Fibroblast of lung (primary cell): Measurements from ENCODE around the gene CCDC57. TPM values are rescaled to one million over a fixed set of nuclear protein-coding genes. Genes with fewer than 3 reads are reported as not detected.

Experiments used
- DNase-seq, 2 donors: peaks; one replicate each; pipeline versions ENCODE4 v3.0.0 to v3.0.0-alpha.2; 2010; ENCODE audit warnings: low read depth in 2 of 2
- H2AFZ ChIP-seq: 2 replicates; pipeline ENCODE4 v1.5.1; 2012; ENCODE audit warnings: low read length, control low read depth, inconsistent platforms
- H3K27ac ChIP-seq: 2 replicates; pipeline ENCODE4 v1.5.1; 2011; ENCODE audit warnings: low read length, control low read depth; ENCODE audit not compliant: insufficient read depth
- H3K27me3 ChIP-seq: 2 replicates; pipeline ENCODE4 v1.5.1; 2011; ENCODE audit warnings: mild to moderate bottlenecking, low read length; ENCODE audit not compliant: control insufficient read depth, insufficient read depth
- H3K36me3 ChIP-seq: 2 replicates; pipeline ENCODE4 v1.5.1; 2011; ENCODE audit warnings: low read length; ENCODE audit not compliant: control insufficient read depth, insufficient read depth
- H3K4me1 ChIP-seq: 2 replicates; pipeline ENCODE4 v1.5.1; 2011; ENCODE audit warnings: low read length; ENCODE audit not compliant: control insufficient read depth, insufficient read depth; ENCODE audit errors: extremely low read depth
- H3K4me2 ChIP-seq: 2 replicates; pipeline ENCODE4 v1.5.1; 2011; ENCODE audit warnings: low read length, control low read depth; ENCODE audit not compliant: insufficient read depth; ENCODE audit errors: extremely low read depth
- H3K4me3 ChIP-seq, 4 experiments: fragments of 200-600 bp in 1 of 4; sonication (generic) in 1 of 4; replicated peaks in 1 of 4; 2 replicates each; pipeline ENCODE4 v1.5.1; 2011 to 2016; ENCODE audit warnings: low read length in 4 of 4, low read depth in 3 of 4, mild to moderate bottlenecking in 3 of 4, control low read depth in 2 of 4, inconsistent platforms in 1 of 4, mixed read lengths in 1 of 4; ENCODE audit not compliant: insufficient read depth in 1 of 4; ENCODE audit errors: control extremely low read depth in 1 of 4
- H3K79me2 ChIP-seq: 2 replicates; pipeline ENCODE4 v1.5.1; 2012; ENCODE audit warnings: mild to moderate bottlenecking, low read length, inconsistent platforms; ENCODE audit not compliant: control insufficient read depth, insufficient read depth
- H3K9ac ChIP-seq: 2 replicates; pipeline ENCODE4 v1.5.1; 2011; ENCODE audit warnings: mild to moderate bottlenecking, low read length, control low read depth; ENCODE audit not compliant: insufficient read depth
- H3K9me3 ChIP-seq: 2 replicates; pipeline ENCODE4 v1.5.1; 2012; ENCODE audit warnings: low read depth, low read length; ENCODE audit not compliant: control insufficient read depth, insufficient read depth
- H4K20me1 ChIP-seq: 2 replicates; pipeline ENCODE4 v1.5.1; 2011; ENCODE audit warnings: low read length; ENCODE audit not compliant: control insufficient read depth, insufficient read depth; ENCODE audit errors: extremely low read depth
- EZH2 ChIP-seq: IDR thresholded peaks from 2 replicates; pipeline ENCODE4 v1.5.1; 2012; ENCODE audit warnings: low read length, control low read depth, mild to moderate bottlenecking; ENCODE audit errors: missing control alignments
- polyA plus RNA-seq, 2 donors: library from polyadenylated mRNA; depleted of rRNA in 1 of 2; stranded (reverse) in 1 of 2; unstranded in 1 of 2; fragments of >200 nt; gene quantifications; 2 replicates each; pipeline ENCODE4 v1.2.1, GENCODE V29; 2011 to 2012; ENCODE audit warnings: missing spikeins in 1 of 2
- total RNA-seq: library from RNA; depleted of rRNA; stranded (reverse); fragments of >200 nt; gene quantifications from 2 replicates; pipeline ENCODE4 v1.2.1, GENCODE V29; 2014
- TF ChIP-seq, protein P1 (sequence below), 2 donors: IDR thresholded peaks in 1 of 2; conservative IDR thresholded peaks in 1 of 2; 1 replicate in 1 of 2; 2 replicates in 1 of 2; pipeline ENCODE4 v1.5.1; 2011 to 2012; ENCODE audit warnings: low read length in 2 of 2, control low read depth in 1 of 2, inconsistent platforms in 1 of 2, low read depth in 1 of 2, mild to moderate bottlenecking in 1 of 2

The CCDC57 gene
- total and polyA plus RNA-seq, 2 donors (not counting 1 experiment from before 2014, with no cell fraction given): 7.1 to 10.1 TPM

GRCh38 chr17:82188001-82188961, 24.4 kb downstream of the CCDC57 start:
- no peak for TF ChIP-seq EZH2
- TF ChIP-seq, protein P1, sequence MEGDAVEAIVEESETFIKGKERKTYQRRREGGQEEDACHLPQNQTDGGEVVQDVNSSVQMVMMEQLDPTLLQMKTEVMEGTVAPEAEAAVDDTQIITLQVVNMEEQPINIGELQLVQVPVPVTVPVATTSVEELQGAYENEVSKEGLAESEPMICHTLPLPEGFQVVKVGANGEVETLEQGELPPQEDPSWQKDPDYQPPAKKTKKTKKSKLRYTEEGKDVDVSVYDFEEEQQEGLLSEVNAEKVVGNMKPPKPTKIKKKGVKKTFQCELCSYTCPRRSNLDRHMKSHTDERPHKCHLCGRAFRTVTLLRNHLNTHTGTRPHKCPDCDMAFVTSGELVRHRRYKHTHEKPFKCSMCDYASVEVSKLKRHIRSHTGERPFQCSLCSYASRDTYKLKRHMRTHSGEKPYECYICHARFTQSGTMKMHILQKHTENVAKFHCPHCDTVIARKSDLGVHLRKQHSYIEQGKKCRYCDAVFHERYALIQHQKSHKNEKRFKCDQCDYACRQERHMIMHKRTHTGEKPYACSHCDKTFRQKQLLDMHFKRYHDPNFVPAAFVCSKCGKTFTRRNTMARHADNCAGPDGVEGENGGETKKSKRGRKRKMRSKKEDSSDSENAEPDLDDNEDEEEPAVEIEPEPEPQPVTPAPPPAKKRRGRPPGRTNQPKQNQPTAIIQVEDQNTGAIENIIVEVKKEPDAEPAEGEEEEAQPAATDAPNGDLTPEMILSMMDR (conservative IDR thresholded peaks at IDR 0.05 in 1 of 2, IDR thresholded peaks at IDR 0.05 in 1 of 2; ENCODE audit: low read depth in 1 of 2, low read length in 2 of 2): no peak
- no peaks in the 10 kb centered on the region for H3K27me3 ChIP-seq
- H3K36me3 ChIP-seq: peaks cover 2% of the 10 kb centered on the region
- H3K9ac ChIP-seq: no peak overlapping the region
- H2AFZ ChIP-seq: no peak overlapping the region
- no peak overlapping the region for H3K4me2 ChIP-seq
- no peak overlapping the region for H3K27ac ChIP-seq
- H3K9me3 ChIP-seq: no peaks in the 10 kb centered on the region
- DNase-seq: no peak
- no peaks in the 10 kb centered on the region for H3K4me1 ChIP-seq
- no peak overlapping the region for H3K4me3 ChIP-seq
- H4K20me1 ChIP-seq: no peaks in the 10 kb centered on the region
- H3K79me2 ChIP-seq: no peaks in the 10 kb centered on the region

GRCh38 chr17:82187500-82187899, 25.1 kb downstream of the CCDC57 start:
- Histone ChIP-seq H4K20me1 (no peaks in the 10 kb centered on the region), H3K79me2 (no peaks in the 10 kb centered on the region), H3K9me3 (no peaks in the 10 kb centered on the region), H2AFZ (no peak overlapping the region), H3K4me1 (no peaks in the 10 kb centered on the region), H3K36me3 (peaks cover 2% of the 10 kb centered on the region), H3K27ac (no peak overlapping the region), H3K4me2 (no peak overlapping the region), H3K9ac (no peak overlapping the region), H3K27me3 (no peaks in the 10 kb centered on the region), H3K4me3 (no peak overlapping the region)
- TF ChIP-seq, protein P1 (conservative IDR thresholded peaks at IDR 0.05 in 1 of 2, IDR thresholded peaks at IDR 0.05 in 1 of 2; ENCODE audit: low read depth in 1 of 2, low read length in 2 of 2): no peak
- no peak for TF ChIP-seq EZH2
- DNase-seq: no peak

- Histone ChIP-seq H2AFZ (no peak overlapping the region), H3K79me2 (no peaks in the 10 kb centered on the region), H3K36me3 (peaks cover 2% of the 10 kb centered on the region), H3K27me3 (no peaks in the 10 kb centered on the region), H3K9ac (no peak overlapping the region), H3K4me1 (no peaks in the 10 kb centered on the region), H4K20me1 (no peaks in the 10 kb centered on the region), H3K9me3 (no peaks in the 10 kb centered on the region), H3K27ac (no peak overlapping the region), H3K4me3 (no peak overlapping the region), H3K4me2 (no peak overlapping the region)
- TF ChIP-seq, protein P1 (conservative IDR thresholded peaks at IDR 0.05 in 1 of 2, IDR thresholded peaks at IDR 0.05 in 1 of 2; ENCODE audit: low read depth in 1 of 2, low read length in 2 of 2): no peak
- TF ChIP-seq EZH2: no peak
- no peak for DNase-seq
These were observed 26.4 kb downstream of the CCDC57 start for GRCh38 chr17:82186221-82186620.
